MM.1S (cell line): ENCODE data around the gene CFAP74.

Experiments
- CTCF ChIP-seq: fragments of 300-600 bp; sonication (generic); IDR thresholded peaks from 2 replicates; pipeline ENCODE4 v1.5.1; 2016; ENCODE audit warnings: antibody characterized with exemption, low read length, mixed read lengths
- EZH2 ChIP-seq: fragments of 300-600 bp; sonication (generic); optimal IDR thresholded peaks from 2 replicates; pipeline ENCODE3; 2017; ENCODE audit warnings: low read depth, mild to moderate bottlenecking, antibody characterized with exemption, low read length, mixed read lengths
- EZH2phosphoT487 ChIP-seq: fragments of 300-600 bp; sonication (generic); IDR thresholded peaks from 2 replicates; pipeline ENCODE4 v1.6.1; 2018; ENCODE audit warnings: antibody characterized with exemption, low read length

GRCh38 chr1:1917995-1918900 lies 85.3 kb downstream of the CFAP74 start:
- TF ChIP-seq CTCF = no peak
- no peak for TF ChIP-seq EZH2
- TF ChIP-seq EZH2phosphoT487 = no peak
